ENCODE data around the gene SPEG. TPM values are rescaled to one million over a fixed set of nuclear protein-coding genes. Genes with fewer than 3 reads are reported as not detected.

Gene SPEG
- total RNA-seq, 3 donors from 2014 or later (not counting 1 experiment from before 2014, with no cell fraction given), result 0.35 to 1.5 (median 1.2) TPM

- DNase-seq (no peak), ATAC-seq (no peak)
- Mint-ChIP-seq H3K4me3 (no peak overlapping the region), H3K9me3 (no peaks in the 10 kb centered on the region), H3K36me3 (no peaks in the 10 kb centered on the region), H3K4me1 (peaks cover 0 to 6% of the 10 kb centered on the region in 2 donors), H3K27ac (no peak overlapping the region), H3K27me3 (ENCODE audit: low read depth in 2 of 2) (peaks cover 21 to 33% of the 10 kb centered on the region in 2 donors)
- no peak for TF ChIP-seq CTCF (IDR thresholded peaks at IDR 0.05)
- H3K9me3 ChIP-seq (ENCODE audit: control insufficient read depth, insufficient read depth, low read length), result no peaks in the 10 kb centered on the region
- H3K36me3 ChIP-seq (ENCODE audit: control insufficient read depth, insufficient read depth, low read length), result no peaks in the 10 kb centered on the region
- intact Hi-C loops (cut with micrococcal nuclease), result no loop called here
- H3K4me3 ChIP-seq (ENCODE audit: low read length), result no peak overlapping the region
- H3K27ac ChIP-seq (ENCODE audit: low read length), result no peak overlapping the region
- H3K27me3 ChIP-seq (ENCODE audit: control insufficient read depth, insufficient read depth, low read length), result peaks cover 7% of the 10 kb centered on the region
- no peaks in the 10 kb centered on the region for H3K4me1 ChIP-seq (ENCODE audit: control insufficient read depth, insufficient read depth, low read length)
- WGBS (ENCODE audit: insufficient coverage), result 91% methylated on average over 8 of the region's 8 CpGs
These were observed 14.0 kb upstream of the SPEG start for GRCh38 chr2:219420687-219421086.

- Histone ChIP-seq H3K9me3 (ENCODE audit: control insufficient read depth, insufficient read depth, low read length) (no peaks in the 10 kb centered on the region), H3K4me3 (ENCODE audit: low read length) (no peak overlapping the region), H3K27me3 (ENCODE audit: control insufficient read depth, insufficient read depth, low read length) (peaks cover 7% of the 10 kb centered on the region), H3K27ac (ENCODE audit: low read length) (no peak overlapping the region), H3K36me3 (ENCODE audit: control insufficient read depth, insufficient read depth, low read length) (no peaks in the 10 kb centered on the region), H3K4me1 (ENCODE audit: control insufficient read depth, insufficient read depth, low read length) (no peaks in the 10 kb centered on the region)
- peaks cover 0 to 6% of the 10 kb centered on the region in 2 donors for H3K4me1 Mint-ChIP-seq
- H3K27ac Mint-ChIP-seq, result no peak overlapping the region
- no peak for ATAC-seq
- intact Hi-C loops (cut with micrococcal nuclease), result no loop called here
- no peak for DNase-seq
- H3K9me3 Mint-ChIP-seq, result no peaks in the 10 kb centered on the region
- peaks cover 18 to 27% of the 10 kb centered on the region in 2 donors for H3K27me3 Mint-ChIP-seq (ENCODE audit: low read depth in 2 of 2)
- WGBS (ENCODE audit: insufficient coverage), result 90% methylated on average over 17 of the region's 17 CpGs
- H3K36me3 Mint-ChIP-seq, result no peaks in the 10 kb centered on the region
- no peak overlapping the region for H3K4me3 Mint-ChIP-seq
- TF ChIP-seq CTCF (IDR thresholded peaks at IDR 0.05), result no peak
These were observed 13.3 kb upstream of the SPEG start for GRCh38 chr2:219421323-219421722.

GRCh38 chr2:219422952-219423534 lies 11.6 kb upstream of the SPEG start:
- WGBS (ENCODE audit: insufficient coverage), result 84% methylated on average over 8 of the region's 8 CpGs
- Histone ChIP-seq H3K36me3 (ENCODE audit: control insufficient read depth, insufficient read depth, low read length) (no peaks in the 10 kb centered on the region), H3K4me1 (ENCODE audit: control insufficient read depth, insufficient read depth, low read length) (no peaks in the 10 kb centered on the region), H3K27ac (ENCODE audit: low read length) (no peak overlapping the region), H3K27me3 (ENCODE audit: control insufficient read depth, insufficient read depth, low read length) (peaks cover 4% of the 10 kb centered on the region), H3K4me3 (ENCODE audit: low read length) (no peak overlapping the region), H3K9me3 (ENCODE audit: control insufficient read depth, insufficient read depth, low read length) (no peaks in the 10 kb centered on the region)
- no peaks in the 10 kb centered on the region for H3K9me3 Mint-ChIP-seq
- peaks cover 0 to 6% of the 10 kb centered on the region in 2 donors for H3K4me1 Mint-ChIP-seq
- DNase-seq (no peak), ATAC-seq (no peak)
- no peak for TF ChIP-seq CTCF (IDR thresholded peaks at IDR 0.05)
- intact Hi-C loops (cut with micrococcal nuclease), result no loop called here
- H3K36me3 Mint-ChIP-seq, result no peaks in the 10 kb centered on the region
- H3K27me3 Mint-ChIP-seq (ENCODE audit: low read depth in 2 of 2), result peaks cover 26 to 34% of the 10 kb centered on the region in 2 donors
- no peak overlapping the region for H3K27ac Mint-ChIP-seq
- no peak overlapping the region for H3K4me3 Mint-ChIP-seq
